Naive thymus-derived CD4-positive, alpha-beta T cell (primary cell): ENCODE results near the gene FRG1. TPM values are rescaled to one million over a fixed set of nuclear protein-coding genes. Genes with fewer than 3 reads are reported as not detected.
"Not testable (repeated sequence)": the region's sequence is repeated elsewhere in the genome, so short reads cannot be mapped to it uniquely, and the experiment has no call there.

Source experiments
- ATAC-seq: fragments of 150-1000 bp; cut with Tn5 transposase; 2 replicates; pipeline ENCODE4 v1.10.0; 2021; ENCODE audit warnings: mild to moderate bottlenecking, moderate library complexity
- CTCF ChIA-PET: fragments of 350-600 bp; sonication (Branson Sonifier 250); formaldehyde crosslinking; loops from one replicate; lab custom pipeline; 2021; ENCODE audit warnings: antibody characterized with exemption; lab: Charles Lee
- POLR2A ChIA-PET: fragments of 350-600 bp; sonication (Branson Sonifier 250); formaldehyde crosslinking; loops from one replicate; lab custom pipeline; 2021; ENCODE audit warnings: antibody characterized with exemption, inconsistent platforms; lab: Charles Lee
- DNase-seq, 9 donors: peaks; one replicate each; pipeline versions ENCODE4 v3.0.0 to v3.0.0-alpha.2; 2020 to 2022; ENCODE audit warnings: mixed read lengths in 1 of 9
- H3K27ac ChIP-seq: one replicate; pipeline ENCODE4 v1.7.0; 2013; ENCODE audit warnings: mild to moderate bottlenecking, low read depth, low read length, moderate library complexity
- H3K27me3 ChIP-seq, 2 donors: one replicate each; pipeline ENCODE4 v1.7.0; 2013; ENCODE audit warnings: low read length in 2 of 2, mild to moderate bottlenecking in 2 of 2, moderate library complexity in 2 of 2; ENCODE audit not compliant: control insufficient read depth in 2 of 2, insufficient read depth in 2 of 2
- H3K36me3 ChIP-seq, 3 experiments: 1 replicate in 2 of 3; 2 replicates in 1 of 3; pipeline ENCODE4 v1.7.0; 2013; ENCODE audit warnings: low read length in 3 of 3, mild to moderate bottlenecking in 3 of 3, moderate library complexity in 1 of 3; ENCODE audit not compliant: insufficient read depth in 3 of 3, control insufficient read depth in 2 of 3
- H3K4me1 ChIP-seq, 2 donors: one replicate each; pipeline ENCODE4 v1.7.0; 2013; ENCODE audit warnings: low read length in 2 of 2, mild to moderate bottlenecking in 2 of 2, moderate library complexity in 1 of 2; ENCODE audit not compliant: control insufficient read depth in 2 of 2, insufficient read depth in 2 of 2
- H3K4me3 ChIP-seq: 2 replicates; pipeline ENCODE4 v1.7.0; 2013; ENCODE audit warnings: mild to moderate bottlenecking, low read length
- H3K9me3 ChIP-seq, 3 experiments: 1 replicate in 2 of 3; 2 replicates in 1 of 3; pipeline ENCODE4 v1.7.0; 2013; ENCODE audit warnings: low read length in 3 of 3; ENCODE audit not compliant: control insufficient read depth in 2 of 3
- H3K27ac Mint-ChIP-seq, 9 donors: one replicate each; pipeline ENCODE4 v1.8.0; 2020 to 2022; ENCODE audit warnings: mixed read lengths in 9 of 9, mild to moderate bottlenecking in 8 of 9, moderate library complexity in 5 of 9, inconsistent platforms in 2 of 9
- H3K27me3 Mint-ChIP-seq, 5 donors: one replicate each; pipeline ENCODE4 v1.8.0; 2021 to 2022; ENCODE audit warnings: mixed read lengths in 5 of 5, mild to moderate bottlenecking in 1 of 5
- H3K36me3 Mint-ChIP-seq, 5 donors: one replicate each; pipeline ENCODE4 v1.8.0; 2020 to 2022; ENCODE audit warnings: mixed read lengths in 5 of 5, mild to moderate bottlenecking in 3 of 5, inconsistent platforms in 1 of 5
- H3K4me1 Mint-ChIP-seq, 7 donors: one replicate each; pipeline ENCODE4 v1.8.0; 2020 to 2022; ENCODE audit warnings: mixed read lengths in 7 of 7, mild to moderate bottlenecking in 3 of 7, inconsistent platforms in 1 of 7
- H3K4me3 Mint-ChIP-seq, 10 donors: one replicate each; pipeline ENCODE4 v1.8.0; 2020 to 2022; ENCODE audit warnings: mild to moderate bottlenecking in 10 of 10, mixed read lengths in 10 of 10, moderate library complexity in 6 of 10, inconsistent platforms in 2 of 10
- H3K9me3 Mint-ChIP-seq, 11 donors: one replicate each; pipeline ENCODE4 v1.8.0; 2020 to 2022; ENCODE audit warnings: mixed read lengths in 11 of 11, mild to moderate bottlenecking in 4 of 11, inconsistent platforms in 1 of 11, moderate library complexity in 1 of 11
- intact Hi-C, 2 donors: fragments of 100-400 bp; cut with micrococcal nuclease; formaldehyde crosslinking; loops; one replicate each; pipeline ENCODE4 v1.15.1; 2023
- polyA plus RNA-seq, 2 donors: library from polyadenylated mRNA; unstranded; fragments of 300-500 nt; fragmentation: Illumina TruSeq; gene quantifications; one replicate each; pipeline ENCODE4 v1.2.3, GENCODE V29; 2021
- total RNA-seq, 6 experiments: library from RNA in 5 of 6; stranded (reverse) in 5 of 6; gene quantifications; 1 replicate in 5 of 6; 2 replicates in 1 of 6; pipeline ENCODE4 v1.2.3 and lab custom pipeline; 2021 to 2026

The FRG1 gene
- total and polyA plus RNA-seq, 7 experiments from 2014 or later: 45.0 to 75.0 (median 55.1) TPM

DNA sequence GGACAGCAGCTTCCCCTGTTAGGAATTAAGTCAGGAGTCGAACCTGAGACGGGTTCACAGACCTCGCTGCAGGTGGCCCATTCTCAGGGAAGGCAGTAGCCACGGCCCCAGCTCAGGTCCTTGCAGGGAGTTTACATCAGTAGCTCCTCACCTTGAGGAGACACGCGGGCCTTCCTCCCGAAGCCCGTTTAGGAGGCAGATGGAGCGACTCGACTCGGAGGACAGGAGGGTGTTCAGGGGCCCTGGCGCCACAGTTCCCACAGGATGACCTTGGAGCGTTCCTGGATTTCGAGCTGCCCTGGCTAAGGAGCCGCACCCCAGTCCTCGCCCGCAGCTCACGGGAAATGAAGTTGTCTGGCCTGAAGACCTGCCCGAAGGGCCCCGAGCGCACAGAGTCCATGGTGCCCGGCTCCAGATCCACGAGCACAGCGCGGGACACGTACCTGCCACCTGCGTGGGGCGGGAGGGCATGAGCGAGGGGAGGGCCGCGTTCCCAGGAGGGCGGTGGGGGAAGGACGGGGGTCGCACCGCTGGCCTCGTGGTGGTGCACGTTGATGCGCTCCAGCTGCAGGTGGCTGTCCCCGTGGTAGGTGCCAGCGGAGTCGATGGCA, 43.3 kb downstream of the FRG1 start:
- ATAC-seq, H3K9me3 ChIP-seq, H3K27ac ChIP-seq, DNase-seq, CTCF ChIA-PET, H3K4me1 Mint-ChIP-seq, H3K36me3 ChIP-seq, H3K27me3 ChIP-seq, H3K36me3 Mint-ChIP-seq, H3K9me3 Mint-ChIP-seq, H3K27me3 Mint-ChIP-seq, H3K4me3 Mint-ChIP-seq, H3K4me1 ChIP-seq, H3K4me3 ChIP-seq, H3K27ac Mint-ChIP-seq, POLR2A ChIA-PET, intact Hi-C loops: not testable (repeated sequence)

GRCh38 chr4:189984661-189985060, 44.0 kb downstream of the FRG1 start:
- intact Hi-C loops, H3K36me3 Mint-ChIP-seq, H3K27ac ChIP-seq, H3K27me3 ChIP-seq, H3K4me1 ChIP-seq, H3K4me3 ChIP-seq, CTCF ChIA-PET, H3K4me3 Mint-ChIP-seq, ATAC-seq, H3K27me3 Mint-ChIP-seq, H3K27ac Mint-ChIP-seq, POLR2A ChIA-PET, H3K9me3 Mint-ChIP-seq, DNase-seq, H3K4me1 Mint-ChIP-seq, H3K9me3 ChIP-seq, H3K36me3 ChIP-seq: not testable (repeated sequence)

DNA sequence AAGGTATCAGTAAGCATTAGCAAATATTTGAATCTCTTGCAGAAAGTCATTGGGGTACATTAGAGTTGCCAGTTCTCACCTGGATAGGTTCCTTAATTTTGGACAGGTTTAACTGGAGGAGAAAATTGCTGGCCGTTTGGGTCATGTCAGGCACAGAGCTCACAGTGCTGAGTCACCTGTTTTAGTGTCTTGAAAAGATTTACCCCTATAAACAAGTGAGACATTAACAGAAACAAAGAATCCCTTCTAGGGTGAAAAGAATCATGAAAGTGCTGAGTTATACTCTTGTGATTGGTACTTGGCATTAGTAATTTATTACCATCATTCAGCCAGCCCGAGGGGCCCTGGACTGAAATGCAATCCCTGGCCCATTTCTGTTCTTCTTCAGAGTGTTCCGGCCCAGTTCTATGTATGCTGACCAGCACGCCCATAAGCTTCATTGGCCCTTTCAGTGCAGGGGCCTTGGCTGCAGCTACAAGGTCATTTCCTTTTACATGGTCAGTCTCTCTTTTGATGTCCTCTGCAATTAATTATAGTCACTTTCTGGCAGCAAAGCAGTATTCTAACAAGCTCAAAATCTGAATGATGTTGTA, 45.1 kb downstream of the FRG1 start:
- H3K36me3 Mint-ChIP-seq, POLR2A ChIA-PET, H3K27me3 ChIP-seq, ATAC-seq, CTCF ChIA-PET, H3K27me3 Mint-ChIP-seq, H3K4me3 ChIP-seq, H3K27ac ChIP-seq, H3K27ac Mint-ChIP-seq, intact Hi-C loops, H3K4me3 Mint-ChIP-seq, H3K36me3 ChIP-seq, H3K4me1 Mint-ChIP-seq, H3K9me3 ChIP-seq, DNase-seq, H3K9me3 Mint-ChIP-seq, H3K4me1 ChIP-seq: not testable (repeated sequence)

GRCh38 chr4:189988877-189989431, 48.3 kb downstream of the FRG1 start:
- no peak overlapping the region for H3K4me3 ChIP-seq
- intact Hi-C loops: no loop called here
- no peak overlapping the region for H3K27ac ChIP-seq
- Mint-ChIP-seq H3K27ac (no peak overlapping the region), H3K27me3 (peaks cover 0 to 11% (median 0%) of the 10 kb centered on the region in 5 donors), H3K4me3 (no peak overlapping the region), H3K4me1 (no peaks in the 10 kb centered on the region), H3K36me3 (no peaks in the 10 kb centered on the region), H3K9me3 (peaks cover 0 to 2% (median 0%) of the 10 kb centered on the region in 11 donors)
- H3K36me3 ChIP-seq: no peaks in the 10 kb centered on the region
- ATAC-seq: no peak
- CTCF ChIA-PET: no interaction called here
- no peaks in the 10 kb centered on the region for H3K27me3 ChIP-seq
- POLR2A ChIA-PET: no interaction called here
- H3K4me1 ChIP-seq: no peaks in the 10 kb centered on the region
- DNase-seq: no peak
- no peaks in the 10 kb centered on the region for H3K9me3 ChIP-seq

- POLR2A ChIA-PET, CTCF ChIA-PET, H3K4me3 ChIP-seq, H3K27me3 ChIP-seq, H3K9me3 ChIP-seq, H3K9me3 Mint-ChIP-seq, DNase-seq, H3K27ac ChIP-seq, H3K36me3 Mint-ChIP-seq, H3K4me1 ChIP-seq, ATAC-seq, H3K4me3 Mint-ChIP-seq, H3K27ac Mint-ChIP-seq, intact Hi-C loops, H3K36me3 ChIP-seq, H3K4me1 Mint-ChIP-seq: not testable (repeated sequence)
- H3K27me3 Mint-ChIP-seq: peaks cover 0 to 11% (median 0%) of the 10 kb centered on the region in 5 donors
These were observed 49.3 kb downstream of the FRG1 start for GRCh38 chr4:189989941-189990340.

Other genes with a start within 250 kb of the FRG1 start
- not detected for gene FRG2, start 86.4 kb downstream of the FRG1 start, total RNA-seq
- gene FRG2, start 86.4 kb downstream of the FRG1 start, polyA plus RNA-seq: not detected
- not detected for gene DBET, start 123.6 kb downstream of the FRG1 start, total RNA-seq
- not detected for gene DBET, start 123.6 kb downstream of the FRG1 start, polyA plus RNA-seq
- not detected for gene DUX4, start 232.9 kb downstream of the FRG1 start, total RNA-seq
- gene DUX4, start 232.9 kb downstream of the FRG1 start, polyA plus RNA-seq: not detected